GM12801 (cell line): ENCODE data around the gene ZNF550.

ENCODE experiments used
- CTCF ChIP-seq: IDR thresholded peaks from one replicate; pipeline ENCODE4 v1.5.1; 2011; ENCODE audit warnings: control low read depth; ENCODE audit not compliant: insufficient read length; ENCODE audit errors: extremely low read depth

ZNF550 gene

GRCh38 chr19:57578487-57579205 is 19.0 kb upstream of the ZNF550 start, which contains the start of gene ZNF416:
Gene ZNF416, minus strand, starts transcription at chr19:57578911. Its CDS starts 207 bp downstream, at chr19:57578704.
- TF ChIP-seq CTCF = no peak

GRCh38 chr19:57576661-57577060 is 17.0 kb upstream of the ZNF550 start:
- TF ChIP-seq CTCF = no peak

GRCh38 chr19:57572415-57572947 is 12.8 kb upstream of the ZNF550 start:
- TF ChIP-seq CTCF = no peak

GRCh38 chr19:57570707-57571106 is 11.0 kb upstream of the ZNF550 start:
- TF ChIP-seq CTCF = no peak

- TF ChIP-seq CTCF = no peak
Measured at GRCh38 chr19:57566396-57567265, 7.0 kb upstream of the ZNF550 start.

GRCh38 chr19:57563547-57563946 is 3.9 kb upstream of the ZNF550 start:
- TF ChIP-seq CTCF = no peak

GRCh38 chr19:57560049-57560491 is 407 bp upstream of the ZNF550 start:
- no peak for TF ChIP-seq CTCF
